GM12878 (cell line): Measurements from ENCODE around the gene GTPBP3. TPM values are rescaled to one million over a fixed set of nuclear protein-coding genes. Genes with fewer than 3 reads are reported as not detected.

Source experiments
- CBFB ChIP-seq: IDR thresholded peaks from 2 replicates; pipeline ENCODE4 v1.6.1; 2016; ENCODE audit warnings: antibody characterized with exemption, low read depth
- CEBPB ChIP-seq, 2 experiments: fragments of 150-350 bp in 1 of 2; IDR thresholded peaks; 2 replicates each; pipeline ENCODE4 v1.6.1; 2012 to 2014; ENCODE audit warnings: low read depth in 2 of 2, low read length in 2 of 2, borderline replicate concordance in 1 of 2, inconsistent platforms in 1 of 2
- EZH2 ChIP-seq: IDR thresholded peaks from 2 replicates; pipeline ENCODE4 v1.6.1; 2012; ENCODE audit warnings: low read depth, mild to moderate bottlenecking, control low read depth, inconsistent platforms, low read length, borderline replicate concordance; ENCODE audit not compliant: control insufficient read depth
- GATAD2B ChIP-seq: fragments of 450-650 bp; conservative IDR thresholded peaks from 2 replicates; pipeline ENCODE4 v1.6.1; 2017; ENCODE audit warnings: low read depth, mild to moderate bottlenecking, moderate library complexity
- POU2F2 ChIP-seq: IDR thresholded peaks from 3 replicates; pipeline ENCODE4 v1.6.1; 2011; ENCODE audit warnings: low read depth, mild to moderate bottlenecking, low read length, borderline replicate concordance
- SMARCA5 ChIP-seq: fragments of 450-650 bp; IDR thresholded peaks from 2 replicates; pipeline ENCODE4 v1.6.1; 2017; ENCODE audit warnings: mild to moderate bottlenecking
- polyA plus RNA-seq, 11 experiments: library from polyadenylated mRNA; depleted of rRNA in 4 of 11; unstranded in 6 of 11; stranded (reverse) in 5 of 11; fragments of >200 nt; fragmentation: Nextera tagmentation in 4 of 11; fragmentation: Illumina TruSeq in 1 of 11; extraction: Ambion mirVana in 4 of 11; extraction: Trizol in 1 of 11; gene quantifications; 1 replicate in 1 of 11; 2 replicates in 10 of 11; pipeline versions ENCODE4 v1.2.1 to v1.2.3, GENCODE V29; 2011 to 2016; ENCODE audit warnings: inconsistent platforms in 2 of 11, missing spikeins in 2 of 11, low read depth in 1 of 11
- total RNA-seq, 4 experiments: library from RNA; depleted of rRNA in 3 of 4; stranded (reverse); fragments of >200 nt in 3 of 4; fragmentation: Illumina TruSeq in 1 of 4; extraction: Trizol in 1 of 4; gene quantifications; 2 replicates each; pipeline versions ENCODE4 v1.2.1 to v1.2.3, GENCODE V29; 2013 to 2021
- TF ChIP-seq, protein P1 (sequence below): fragments of 450-650 bp; IDR thresholded peaks from 2 replicates; pipeline ENCODE4 v1.6.1; 2016; ENCODE audit warnings: mild to moderate bottlenecking, moderate library complexity, borderline replicate concordance
- TF ChIP-seq, protein P2 (sequence below): fragments of 450-650 bp; formaldehyde crosslinking; IDR thresholded peaks from 2 replicates; pipeline ENCODE4 v1.4.0; 2022; ENCODE audit warnings: mild to moderate bottlenecking, moderate library complexity

The GTPBP3 gene
- total and polyA plus RNA-seq, 10 of the 15 experiments (the other 5 are each of a cell fraction or from before 2014, with no cell fraction given): 2.9 to 46.8 (median 15.4) TPM

DNA sequence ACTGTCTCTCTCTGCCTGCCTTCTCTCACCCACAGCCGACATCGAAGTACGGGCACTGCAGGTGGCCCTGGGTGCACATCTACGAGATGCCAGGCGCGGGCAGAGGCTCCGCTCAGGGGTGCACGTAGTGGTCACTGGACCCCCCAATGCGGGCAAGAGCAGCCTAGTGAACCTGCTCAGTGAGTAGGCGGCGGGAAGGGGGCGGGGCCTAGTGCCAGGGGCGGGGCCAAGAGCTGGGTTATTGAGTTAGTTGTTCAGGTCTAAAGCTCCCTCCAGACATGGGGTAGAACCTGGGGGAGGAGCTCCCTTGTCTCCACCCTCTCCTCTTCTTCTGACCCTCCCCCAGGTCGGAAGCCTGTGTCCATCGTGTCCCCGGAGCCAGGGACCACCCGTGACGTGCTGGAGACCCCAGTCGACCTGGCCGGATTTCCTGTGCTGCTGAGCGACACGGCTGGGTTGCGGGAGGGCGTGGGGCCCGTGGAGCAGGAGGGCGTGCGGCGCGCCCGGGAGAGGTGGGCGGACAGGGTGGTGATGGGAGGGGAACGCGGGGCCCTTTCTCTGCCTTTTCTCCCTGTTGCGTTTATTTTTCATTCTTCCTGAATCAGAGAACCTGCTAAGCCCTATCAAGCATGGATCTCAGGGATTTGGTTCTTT lies 1.9 kb downstream of the GTPBP3 start (continued):
- TF ChIP-seq, protein P1, sequence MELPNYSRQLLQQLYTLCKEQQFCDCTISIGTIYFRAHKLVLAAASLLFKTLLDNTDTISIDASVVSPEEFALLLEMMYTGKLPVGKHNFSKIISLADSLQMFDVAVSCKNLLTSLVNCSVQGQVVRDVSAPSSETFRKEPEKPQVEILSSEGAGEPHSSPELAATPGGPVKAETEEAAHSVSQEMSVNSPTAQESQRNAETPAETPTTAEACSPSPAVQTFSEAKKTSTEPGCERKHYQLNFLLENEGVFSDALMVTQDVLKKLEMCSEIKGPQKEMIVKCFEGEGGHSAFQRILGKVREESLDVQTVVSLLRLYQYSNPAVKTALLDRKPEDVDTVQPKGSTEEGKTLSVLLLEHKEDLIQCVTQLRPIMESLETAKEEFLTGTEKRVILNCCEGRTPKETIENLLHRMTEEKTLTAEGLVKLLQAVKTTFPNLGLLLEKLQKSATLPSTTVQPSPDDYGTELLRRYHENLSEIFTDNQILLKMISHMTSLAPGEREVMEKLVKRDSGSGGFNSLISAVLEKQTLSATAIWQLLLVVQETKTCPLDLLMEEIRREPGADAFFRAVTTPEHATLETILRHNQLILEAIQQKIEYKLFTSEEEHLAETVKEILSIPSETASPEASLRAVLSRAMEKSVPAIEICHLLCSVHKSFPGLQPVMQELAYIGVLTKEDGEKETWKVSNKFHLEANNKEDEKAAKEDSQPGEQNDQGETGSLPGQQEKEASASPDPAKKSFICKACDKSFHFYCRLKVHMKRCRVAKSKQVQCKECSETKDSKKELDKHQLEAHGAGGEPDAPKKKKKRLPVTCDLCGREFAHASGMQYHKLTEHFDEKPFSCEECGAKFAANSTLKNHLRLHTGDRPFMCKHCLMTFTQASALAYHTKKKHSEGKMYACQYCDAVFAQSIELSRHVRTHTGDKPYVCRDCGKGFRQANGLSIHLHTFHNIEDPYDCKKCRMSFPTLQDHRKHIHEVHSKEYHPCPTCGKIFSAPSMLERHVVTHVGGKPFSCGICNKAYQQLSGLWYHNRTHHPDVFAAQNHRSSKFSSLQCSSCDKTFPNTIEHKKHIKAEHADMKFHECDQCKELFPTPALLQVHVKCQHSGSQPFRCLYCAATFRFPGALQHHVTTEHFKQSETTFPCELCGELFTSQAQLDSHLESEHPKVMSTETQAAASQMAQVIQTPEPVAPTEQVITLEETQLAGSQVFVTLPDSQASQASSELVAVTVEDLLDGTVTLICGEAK: no peak
- TF ChIP-seq POU2F2 (no peak), CBFB (no peak), SMARCA5 (no peak), GATAD2B (no peak), CEBPB (IDR thresholded peaks at IDR 0.05; ENCODE audit: borderline replicate concordance in 1 of 2, low read depth in 2 of 2, low read length in 2 of 2) (no peak), EZH2 (no peak)
- TF ChIP-seq, protein P2, sequence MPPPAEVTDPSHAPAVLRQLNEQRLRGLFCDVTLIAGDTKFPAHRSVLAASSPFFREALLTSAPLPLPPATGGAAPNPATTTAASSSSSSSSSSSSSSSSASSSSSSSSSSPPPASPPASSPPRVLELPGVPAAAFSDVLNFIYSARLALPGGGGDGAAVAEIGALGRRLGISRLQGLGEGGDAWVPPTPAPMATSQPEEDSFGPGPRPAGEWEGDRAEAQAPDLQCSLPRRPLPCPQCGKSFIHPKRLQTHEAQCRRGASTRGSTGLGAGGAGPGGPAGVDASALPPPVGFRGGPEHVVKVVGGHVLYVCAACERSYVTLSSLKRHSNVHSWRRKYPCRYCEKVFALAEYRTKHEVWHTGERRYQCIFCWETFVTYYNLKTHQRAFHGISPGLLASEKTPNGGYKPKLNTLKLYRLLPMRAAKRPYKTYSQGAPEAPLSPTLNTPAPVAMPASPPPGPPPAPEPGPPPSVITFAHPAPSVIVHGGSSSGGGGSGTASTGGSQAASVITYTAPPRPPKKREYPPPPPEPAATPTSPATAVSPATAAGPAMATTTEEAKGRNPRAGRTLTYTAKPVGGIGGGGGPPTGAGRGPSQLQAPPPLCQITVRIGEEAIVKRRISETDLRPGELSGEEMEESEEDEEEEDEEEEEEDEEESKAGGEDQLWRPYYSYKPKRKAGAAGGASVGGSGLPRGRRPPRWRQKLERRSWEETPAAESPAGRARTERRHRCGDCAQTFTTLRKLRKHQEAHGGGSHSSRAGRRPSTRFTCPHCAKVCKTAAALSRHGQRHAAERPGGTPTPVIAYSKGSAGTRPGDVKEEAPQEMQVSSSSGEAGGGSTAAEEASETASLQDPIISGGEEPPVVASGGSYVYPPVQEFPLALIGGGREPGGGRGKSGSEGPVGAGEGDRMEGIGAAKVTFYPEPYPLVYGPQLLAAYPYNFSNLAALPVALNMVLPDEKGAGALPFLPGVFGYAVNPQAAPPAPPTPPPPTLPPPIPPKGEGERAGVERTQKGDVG (CRISPR knock-in tag): no peak
